ENCODE measurements around the gene CASK. TPM values are rescaled to one million over a fixed set of nuclear protein-coding genes. Genes with fewer than 3 reads are reported as not detected.

CASK gene
- total RNA-seq, 1 donor from 2014 or later, result 23.0 TPM

GRCh38 chrX:41796577-41796976 lies 126.8 kb downstream of the CASK start:
- POLR2A ChIA-PET, result interaction anchor here (0.6 kb wide), 1 partner anchor 101 kb away, joined by 6 read pairs; no protein-coding TSS in a partner anchor
- Mint-ChIP-seq H3K27me3 (no peaks in the 10 kb centered on the region), H3K9me3 (peaks cover 2% of the 10 kb centered on the region), H3K27ac (no peak overlapping the region), H3K4me1 (peaks cover 32% of the 10 kb centered on the region), H3K36me3 (ENCODE audit: low read depth) (peaks cover 4% of the 10 kb centered on the region), H3K4me3 (no peak overlapping the region)
- CTCF ChIA-PET, result interaction anchor here (1.5 kb wide), 1 partner anchor 1761 kb away, joined by 9 read pairs; no protein-coding TSS in a partner anchor
- intact Hi-C loops (cut with micrococcal nuclease), result loop anchor here (5.0 to 10.0 kb wide), 3 partner anchors 126 to 1558 kb away; partner anchors contain the start of gene CASK
- TF ChIP-seq CTCF (IDR thresholded peaks at IDR 0.05), result no peak
- DNase-seq (no peak), ATAC-seq (ENCODE audit: low read depth) (no peak)

GRCh38 chrX:41796046-41796445 lies 127.3 kb downstream of the CASK start:
- H3K27me3 Mint-ChIP-seq, result no peaks in the 10 kb centered on the region
- no peak for ATAC-seq (ENCODE audit: low read depth)
- H3K36me3 Mint-ChIP-seq (ENCODE audit: low read depth), result no peaks in the 10 kb centered on the region
- TF ChIP-seq CTCF (IDR thresholded peaks at IDR 0.05), result no peak
- H3K4me1 Mint-ChIP-seq, result peaks cover 32% of the 10 kb centered on the region
- intact Hi-C loops (cut with micrococcal nuclease), result loop anchor here (5.0 to 10.0 kb wide), 3 partner anchors 126 to 1559 kb away; partner anchors contain the start of gene CASK
- ChIA-PET POLR2A (interaction anchor here (0.6 kb wide), 1 partner anchor 101 kb away, joined by 6 read pairs; no protein-coding TSS in a partner anchor), CTCF (interaction anchor here (1.5 kb wide), 1 partner anchor 1762 kb away, joined by 9 read pairs; no protein-coding TSS in a partner anchor)
- no peak for DNase-seq
- no peaks in the 10 kb centered on the region for H3K9me3 Mint-ChIP-seq
- H3K4me3 Mint-ChIP-seq, result no peak overlapping the region
- peak overlapping the region; percentile 30 for H3K27ac Mint-ChIP-seq

DNA sequence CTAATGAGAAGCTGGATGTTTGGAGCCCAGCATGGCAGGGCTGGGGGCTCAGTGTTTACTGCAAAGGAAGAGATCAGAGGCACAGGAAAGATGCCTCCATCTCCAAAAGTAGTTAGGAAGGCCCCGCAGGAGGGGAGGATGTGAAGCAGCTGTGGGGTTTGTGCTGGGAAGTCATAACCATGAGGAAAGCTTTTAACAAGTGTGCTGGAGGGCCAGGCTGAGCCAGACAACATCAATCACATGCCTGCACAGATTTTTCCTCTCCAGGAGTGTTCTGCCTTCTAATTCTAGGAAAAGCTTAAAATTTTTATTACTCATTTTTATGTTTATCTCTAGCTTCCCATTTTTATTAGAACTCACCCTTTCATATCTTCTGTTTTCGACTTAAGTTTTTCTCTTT lies 134.0 kb downstream of the CASK start:
- no peak for DNase-seq
- H3K27ac Mint-ChIP-seq, result no peak overlapping the region
- TF ChIP-seq CTCF (IDR thresholded peaks at IDR 0.05), result no peak
- peaks cover 9% of the 10 kb centered on the region for H3K36me3 Mint-ChIP-seq (ENCODE audit: low read depth)
- no peaks in the 10 kb centered on the region for H3K27me3 Mint-ChIP-seq
- no peak for ATAC-seq (ENCODE audit: low read depth)
- peaks cover 7% of the 10 kb centered on the region for H3K4me1 Mint-ChIP-seq
- ChIA-PET POLR2A (no interaction called here), CTCF (no interaction called here)
- intact Hi-C loops (cut with micrococcal nuclease), result no loop called here
- no peaks in the 10 kb centered on the region for H3K9me3 Mint-ChIP-seq
- no peak overlapping the region for H3K4me3 Mint-ChIP-seq

GRCh38 chrX:41785685-41786084 lies 137.7 kb downstream of the CASK start:
- POLR2A ChIA-PET, result no interaction called here

More at GRCh38 chrX:41785685-41786084, 137.7 kb downstream of the CASK start:
- H3K27ac Mint-ChIP-seq, result no peak overlapping the region
- H3K27me3 Mint-ChIP-seq, result no peaks in the 10 kb centered on the region
- intact Hi-C loops (cut with micrococcal nuclease), result no loop called here
- DNase-seq, result no peak
- no peak for ATAC-seq (ENCODE audit: low read depth)
- H3K4me3 Mint-ChIP-seq, result no peak overlapping the region
- H3K36me3 Mint-ChIP-seq (ENCODE audit: low read depth), result peaks cover 14% of the 10 kb centered on the region
- no peak for TF ChIP-seq CTCF (IDR thresholded peaks at IDR 0.05)
- peaks cover 13% of the 10 kb centered on the region for H3K4me1 Mint-ChIP-seq
- H3K9me3 Mint-ChIP-seq, result no peaks in the 10 kb centered on the region
- CTCF ChIA-PET, result interaction anchor here (1.8 kb wide), 1 partner anchor 13 kb away, joined by 6 read pairs; no protein-coding TSS in a partner anchor
